ENCODE results near the gene CCDC71.

The CCDC71 gene

GRCh38 chr3:49120438-49121131 lies 45.5 kb downstream of the CCDC71 start, which contains the start of gene USP19:
USP19 (minus strand) TSS chr3:49120823; CDS start chr3:49119145, 1,678 bp downstream.
- peak within 1 kb of the TSS; percentile 10 for H2AFZ ChIP-seq (ENCODE audit: low read depth, low read length)
- H3K4me3 ChIP-seq (ENCODE audit: low read length): peak within 1 kb of the TSS; percentile 94
- H3K36me3 ChIP-seq (ENCODE audit: insufficient read depth, low read length): peaks cover 65% of the 10 kb centered on the region
- H3K27me3 ChIP-seq (ENCODE audit: insufficient read depth, low read length): no peaks in the 10 kb centered on the region
- no peaks in the 10 kb centered on the region for H3K9me3 ChIP-seq (ENCODE audit: low read length)
- peaks cover 15% of the 10 kb centered on the region for H3K4me1 ChIP-seq (ENCODE audit: insufficient read depth, low read length)

DNA sequence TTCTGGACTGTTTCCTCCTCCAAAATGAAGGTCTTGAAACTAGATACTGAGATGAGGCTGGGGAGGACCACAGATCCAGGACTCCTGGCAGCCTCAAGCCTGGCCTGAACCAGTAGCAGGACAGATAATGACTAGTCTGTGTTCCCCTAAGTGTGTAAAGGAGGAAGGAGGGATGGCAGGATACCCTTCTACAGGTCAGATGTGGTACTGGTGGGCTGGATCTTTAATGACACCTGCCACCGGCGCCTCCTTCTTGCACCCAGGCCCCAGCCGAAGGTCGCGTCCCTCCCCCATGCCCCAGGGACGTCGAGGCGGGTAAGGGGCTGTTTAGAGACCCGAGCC lies 46.1 kb downstream of the CCDC71 start:
- H3K27me3 ChIP-seq (ENCODE audit: insufficient read depth, low read length): no peaks in the 10 kb centered on the region
- peaks cover 15% of the 10 kb centered on the region for H3K4me1 ChIP-seq (ENCODE audit: insufficient read depth, low read length)
- H2AFZ ChIP-seq (ENCODE audit: low read depth, low read length): peak overlapping the region; percentile 10
- peaks cover 69% of the 10 kb centered on the region for H3K36me3 ChIP-seq (ENCODE audit: insufficient read depth, low read length)
- no peaks in the 10 kb centered on the region for H3K9me3 ChIP-seq (ENCODE audit: low read length)
- H3K4me3 ChIP-seq (ENCODE audit: low read length): peak overlapping the region; percentile 94

DNA sequence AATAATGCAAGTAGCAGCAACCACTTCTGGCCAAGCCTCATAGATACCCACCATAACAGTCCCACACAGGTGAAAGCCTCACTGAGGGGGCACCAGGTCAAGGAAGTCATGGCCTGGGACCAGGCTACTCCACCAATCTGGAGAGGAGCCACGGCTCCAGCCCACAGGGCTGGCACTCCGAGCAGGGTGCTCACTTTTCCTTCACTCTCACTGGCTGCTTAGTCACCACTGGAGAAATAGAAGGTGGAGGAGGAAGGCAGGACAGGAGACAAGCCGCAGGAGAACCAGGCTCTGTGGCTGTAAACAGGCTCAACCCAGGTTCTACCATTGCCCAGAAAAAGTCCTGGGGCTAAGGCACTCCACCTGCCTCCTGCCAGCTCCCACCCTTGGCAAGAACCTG lies 46.7 kb downstream of the CCDC71 start:
- H3K27me3 ChIP-seq (ENCODE audit: insufficient read depth, low read length): no peaks in the 10 kb centered on the region
- no peaks in the 10 kb centered on the region for H3K9me3 ChIP-seq (ENCODE audit: low read length)
- peaks cover 70% of the 10 kb centered on the region for H3K36me3 ChIP-seq (ENCODE audit: insufficient read depth, low read length)
- H3K4me3 ChIP-seq (ENCODE audit: low read length): peak overlapping the region; percentile 94
- no peak overlapping the region for H2AFZ ChIP-seq (ENCODE audit: low read depth, low read length)
- peaks cover 15% of the 10 kb centered on the region for H3K4me1 ChIP-seq (ENCODE audit: insufficient read depth, low read length)

DNA sequence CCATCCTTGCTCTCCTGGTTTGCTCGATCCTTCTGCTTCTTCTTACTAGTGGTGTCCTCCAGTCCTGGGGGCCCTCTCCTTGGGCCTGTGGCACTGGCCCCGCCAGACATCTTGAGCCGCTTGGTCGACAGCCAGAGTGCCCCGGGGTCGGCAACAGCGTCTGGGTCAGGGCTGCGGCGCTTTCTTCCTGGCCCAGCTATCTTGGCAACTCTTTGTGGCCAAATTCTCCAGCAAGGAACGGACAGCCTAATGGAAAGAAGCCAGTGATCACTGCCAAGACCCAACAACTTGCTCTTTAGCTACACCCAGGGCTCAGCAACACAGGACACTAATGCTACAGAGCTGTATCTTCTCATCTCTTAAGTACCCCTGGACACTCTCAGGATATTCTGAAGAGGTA lies 47.1 kb downstream of the CCDC71 start:
- peaks cover 70% of the 10 kb centered on the region for H3K36me3 ChIP-seq (ENCODE audit: insufficient read depth, low read length)
- peaks cover 15% of the 10 kb centered on the region for H3K4me1 ChIP-seq (ENCODE audit: insufficient read depth, low read length)
- no peak overlapping the region for H3K4me3 ChIP-seq (ENCODE audit: low read length)
- no peak overlapping the region for H2AFZ ChIP-seq (ENCODE audit: low read depth, low read length)
- no peaks in the 10 kb centered on the region for H3K27me3 ChIP-seq (ENCODE audit: insufficient read depth, low read length)
- H3K9me3 ChIP-seq (ENCODE audit: low read length): no peaks in the 10 kb centered on the region
